Measurements from ENCODE around the gene GAPT.

GRCh38 chr5:58462154-58462553 lies 29.1 kb upstream of the GAPT start:
- TF ChIP-seq, protein P1, sequence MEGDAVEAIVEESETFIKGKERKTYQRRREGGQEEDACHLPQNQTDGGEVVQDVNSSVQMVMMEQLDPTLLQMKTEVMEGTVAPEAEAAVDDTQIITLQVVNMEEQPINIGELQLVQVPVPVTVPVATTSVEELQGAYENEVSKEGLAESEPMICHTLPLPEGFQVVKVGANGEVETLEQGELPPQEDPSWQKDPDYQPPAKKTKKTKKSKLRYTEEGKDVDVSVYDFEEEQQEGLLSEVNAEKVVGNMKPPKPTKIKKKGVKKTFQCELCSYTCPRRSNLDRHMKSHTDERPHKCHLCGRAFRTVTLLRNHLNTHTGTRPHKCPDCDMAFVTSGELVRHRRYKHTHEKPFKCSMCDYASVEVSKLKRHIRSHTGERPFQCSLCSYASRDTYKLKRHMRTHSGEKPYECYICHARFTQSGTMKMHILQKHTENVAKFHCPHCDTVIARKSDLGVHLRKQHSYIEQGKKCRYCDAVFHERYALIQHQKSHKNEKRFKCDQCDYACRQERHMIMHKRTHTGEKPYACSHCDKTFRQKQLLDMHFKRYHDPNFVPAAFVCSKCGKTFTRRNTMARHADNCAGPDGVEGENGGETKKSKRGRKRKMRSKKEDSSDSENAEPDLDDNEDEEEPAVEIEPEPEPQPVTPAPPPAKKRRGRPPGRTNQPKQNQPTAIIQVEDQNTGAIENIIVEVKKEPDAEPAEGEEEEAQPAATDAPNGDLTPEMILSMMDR (IDR thresholded peaks at IDR 0.05): no peak
- no peak for TF ChIP-seq POLR2AphosphoS5 (IDR thresholded peaks at IDR 0.05; ENCODE audit: insufficient read depth in 1 of 2, low read depth in 1 of 2)
